GM12865 (cell line): ENCODE measurements around the gene NUDT16L1.

ENCODE experiments used
- DNase-seq: peaks from one replicate; pipeline ENCODE4 v3.0.0; 2010; ENCODE audit warnings: low read depth
- H3K4me3 ChIP-seq: 2 replicates; pipeline ENCODE4 v1.5.1; 2011; ENCODE audit warnings: mild to moderate bottlenecking, low read depth, low read length, control low read depth
- CTCF ChIP-seq: IDR thresholded peaks from 2 replicates; pipeline ENCODE4 v1.5.1; 2011; ENCODE audit warnings: low read length, control low read depth, low read depth, inconsistent platforms; ENCODE audit not compliant: insufficient read depth; ENCODE audit errors: missing control alignments

Gene NUDT16L1

GRCh38 chr16:4713663-4714501 lies 20.5 kb downstream of the NUDT16L1 start:
- no peak for DNase-seq
- no peak for TF ChIP-seq CTCF
- no peak overlapping the region for H3K4me3 ChIP-seq

GRCh38 chr16:4714996-4715395 lies 21.6 kb downstream of the NUDT16L1 start:
- no peak overlapping the region for H3K4me3 ChIP-seq
- no peak for TF ChIP-seq CTCF
- no peak for DNase-seq

- no peak for DNase-seq
Measured at GRCh38 chr16:4718466-4718865, 25.1 kb downstream of the NUDT16L1 start.

GRCh38 chr16:4723071-4723767 lies 29.9 kb downstream of the NUDT16L1 start:
- DNase-seq = no peak
- no peak for TF ChIP-seq CTCF
- H3K4me3 ChIP-seq = no peak overlapping the region

More at GRCh38 chr16:4718466-4718865, 25.1 kb downstream of the NUDT16L1 start:
- TF ChIP-seq CTCF = no peak
- H3K4me3 ChIP-seq = no peak overlapping the region

- H3K4me3 ChIP-seq = no peak overlapping the region
- DNase-seq = no peak
- no peak for TF ChIP-seq CTCF
Measured at GRCh38 chr16:4724661-4725270, 31.4 kb downstream of the NUDT16L1 start.

GRCh38 chr16:4726616-4727015 lies 33.3 kb downstream of the NUDT16L1 start:
- no peak for DNase-seq
- no peak overlapping the region for H3K4me3 ChIP-seq
- no peak for TF ChIP-seq CTCF
